Skeletal muscle cell (primary cell): Measurements from ENCODE around the gene PTTG1IP.
A peak's percentile ranks its signal among the peaks of the same experiment; 100 is the strongest.
"Not testable (repeated sequence)": the region's sequence is repeated elsewhere in the genome, so short reads cannot be mapped to it uniquely, and the experiment has no call there.

Experiments
- DNase-seq: peaks from one replicate; pipeline ENCODE4 v3.0.0-alpha.2; 2010; ENCODE audit warnings: low read depth
- H3K4me3 ChIP-seq: 2 replicates; pipeline ENCODE4 v1.5.1; 2011; ENCODE audit warnings: low read depth, mild to moderate bottlenecking, control low read depth, low read length, moderate library complexity

PTTG1IP gene

GRCh38 chr21:44873356-44874239 lies at the start of gene PTTG1IP:
TSS of gene PTTG1IP (minus strand) at chr21:44873690. CDS start at chr21:44873616, 74 bp downstream.
- peak within 1 kb of the TSS; percentile 83 for H3K4me3 ChIP-seq

DNA sequence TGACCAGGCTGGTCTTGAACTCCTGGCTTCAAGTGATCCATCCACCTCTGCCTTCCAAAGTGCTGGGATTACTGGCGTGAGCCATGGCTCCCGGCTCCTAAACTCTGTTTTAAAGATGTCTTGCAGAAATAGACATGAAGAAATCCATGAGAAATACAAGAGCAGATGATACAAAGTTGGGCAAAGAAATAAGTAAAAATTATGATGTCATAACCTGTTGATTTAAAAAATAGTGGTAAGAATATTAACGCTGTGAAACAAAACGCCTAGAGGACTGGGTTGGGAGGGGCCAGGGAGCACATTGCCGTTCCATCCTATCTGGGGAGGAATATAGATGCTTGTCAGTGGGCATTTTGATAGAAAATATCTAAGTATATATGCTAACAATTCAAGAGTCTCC lies 48.4 kb upstream of the PTTG1IP start:
- no peak for DNase-seq
- no peak overlapping the region for H3K4me3 ChIP-seq

More at GRCh38 chr21:44873356-44874239, at the start of gene PTTG1IP:
- DNase-seq = peak; percentile 87

- no peak for DNase-seq
- no peak within 1 kb of the TSS for H3K4me3 ChIP-seq
Observed at GRCh38 chr21:44920694-44921604, 47.5 kb upstream of the PTTG1IP start, which contains the start of gene ITGB2. TSS of gene ITGB2 (minus strand) at chr21:44920899. CDS start at chr21:44910782, 10,117 bp downstream.

DNA sequence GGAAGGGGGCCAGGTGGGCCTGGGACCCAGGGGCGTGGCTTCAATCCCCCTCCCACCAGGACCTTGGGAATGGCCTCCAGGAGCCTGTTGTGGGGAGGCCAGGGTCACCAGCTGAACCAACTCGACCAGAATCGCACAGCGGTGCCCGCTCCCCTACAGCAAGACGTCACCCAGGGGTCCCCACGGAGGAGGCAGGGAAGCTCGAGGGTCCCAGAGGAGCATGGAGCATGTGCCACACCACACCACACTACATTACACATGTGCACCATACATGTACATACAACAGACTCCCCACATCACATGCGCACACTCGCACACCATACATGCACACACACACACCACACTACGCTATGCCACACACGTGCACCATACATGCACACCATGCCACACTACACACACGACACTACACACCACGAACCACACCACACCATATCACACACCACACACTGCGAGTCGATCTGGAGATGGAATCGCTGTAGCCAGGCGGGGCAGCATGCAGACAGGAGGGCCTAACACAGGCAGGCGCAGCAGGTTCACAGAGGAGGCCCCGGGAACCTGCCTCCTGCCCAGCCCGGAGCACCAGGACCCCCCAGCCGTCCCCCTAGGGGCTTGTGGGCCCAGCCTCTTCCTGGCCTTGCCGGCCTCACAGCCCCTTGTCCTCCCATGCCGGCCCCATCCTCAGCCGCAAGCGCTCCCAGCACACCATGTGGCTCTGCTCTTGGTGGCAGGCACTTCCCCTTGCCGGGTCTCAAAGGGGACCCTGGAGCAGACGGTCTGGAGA lies 46.6 kb upstream of the PTTG1IP start:
- H3K4me3 ChIP-seq = no peak overlapping the region
- no peak for DNase-seq

DNA sequence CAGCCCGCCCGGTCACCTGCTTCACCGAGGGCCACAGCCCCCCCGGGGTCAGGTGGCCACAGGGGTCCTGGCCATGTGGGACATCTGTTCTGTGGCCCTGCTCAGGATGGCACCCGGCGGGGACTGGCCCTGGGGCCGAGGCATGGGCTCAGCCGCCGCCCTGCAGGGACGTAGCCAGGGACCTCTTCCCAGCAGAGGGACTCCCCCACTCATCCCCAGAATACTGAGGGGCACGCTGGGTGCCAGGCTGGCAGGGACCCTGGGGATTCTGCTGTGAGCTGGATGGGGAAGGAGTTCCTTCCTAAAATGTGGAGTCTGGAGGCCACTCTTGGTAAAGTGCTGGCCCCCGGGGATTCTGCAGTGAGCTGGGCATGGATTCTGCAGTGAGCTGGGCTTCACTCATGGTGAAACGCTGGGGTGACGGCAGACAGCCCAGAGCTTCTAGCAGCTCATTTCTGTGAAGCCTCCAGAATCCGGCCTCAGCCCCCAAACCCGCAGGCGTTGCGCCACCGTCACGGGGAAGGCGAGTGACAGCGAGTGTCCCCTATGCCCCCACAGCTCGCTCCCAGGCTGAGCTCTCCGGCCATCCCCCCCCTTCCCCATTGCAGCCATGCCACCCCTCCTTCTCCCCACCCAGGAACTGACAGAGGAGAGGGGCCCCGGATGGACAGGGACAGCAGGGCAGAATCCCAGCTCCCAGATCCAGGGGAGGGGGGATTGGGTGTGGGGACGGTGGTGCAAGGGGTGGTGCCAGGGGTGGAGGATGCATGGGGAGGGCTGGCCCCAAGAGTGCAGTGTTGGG lies 45.8 kb upstream of the PTTG1IP start:
- DNase-seq = no peak
- H3K4me3 ChIP-seq = no peak overlapping the region

DNA sequence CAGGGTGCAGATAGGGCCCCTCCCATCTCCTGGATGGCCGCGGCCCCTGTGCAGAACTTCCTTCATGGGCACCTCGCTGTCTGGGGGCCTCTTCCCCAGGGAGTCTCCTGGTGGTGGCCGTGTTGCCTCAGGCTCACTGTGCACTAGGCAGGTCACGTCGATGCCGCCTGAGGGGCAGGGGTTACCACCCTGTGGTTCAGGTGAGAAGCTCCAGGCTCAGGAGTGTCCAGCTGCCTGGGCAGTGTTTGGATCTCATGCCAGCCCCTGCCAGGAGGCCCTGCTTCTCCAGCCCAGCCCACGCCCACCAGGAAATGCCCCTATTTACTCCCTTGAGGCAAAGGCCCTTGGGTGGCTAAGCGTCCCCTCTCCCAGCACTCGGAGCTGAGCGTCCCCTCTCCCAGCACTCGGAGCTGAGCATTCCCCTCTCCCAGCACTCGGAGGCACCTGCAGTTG lies 45.1 kb upstream of the PTTG1IP start:
- no peak for DNase-seq
- no peak overlapping the region for H3K4me3 ChIP-seq

DNA sequence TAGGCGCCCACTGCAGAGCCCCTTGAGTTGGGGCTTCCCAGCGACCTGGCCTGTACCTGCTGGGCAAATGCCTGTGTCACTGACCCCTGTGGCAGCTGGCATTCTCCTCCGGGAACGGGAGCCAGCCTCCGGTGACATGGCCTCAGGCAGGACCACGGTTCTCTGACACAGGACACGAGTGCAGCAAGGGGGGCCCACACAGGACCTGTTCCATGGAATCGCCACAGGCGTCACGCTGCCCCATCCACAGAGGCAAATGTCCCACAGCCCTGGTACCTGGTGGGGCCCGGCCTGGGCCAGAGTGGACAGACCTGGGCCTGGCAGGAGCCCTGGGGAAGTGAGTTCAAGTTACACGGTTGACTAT lies 44.6 kb upstream of the PTTG1IP start:
- H3K4me3 ChIP-seq = no peak overlapping the region
- DNase-seq = no peak

- no peak overlapping the region for H3K4me3 ChIP-seq
Observed at GRCh38 chr21:44917446-44918106, 44.1 kb upstream of the PTTG1IP start.

GRCh38 chr21:44916965-44917364 lies 43.5 kb upstream of the PTTG1IP start:
- H3K4me3 ChIP-seq = no peak overlapping the region
- no peak for DNase-seq

More at GRCh38 chr21:44917446-44918106, 44.1 kb upstream of the PTTG1IP start:
- DNase-seq = no peak

GRCh38 chr21:44914176-44914874 lies 40.8 kb upstream of the PTTG1IP start:
- H3K4me3 ChIP-seq = no peak overlapping the region
- no peak for DNase-seq

GRCh38 chr21:44913425-44914175 lies 40.1 kb upstream of the PTTG1IP start:
- DNase-seq = no peak

DNA sequence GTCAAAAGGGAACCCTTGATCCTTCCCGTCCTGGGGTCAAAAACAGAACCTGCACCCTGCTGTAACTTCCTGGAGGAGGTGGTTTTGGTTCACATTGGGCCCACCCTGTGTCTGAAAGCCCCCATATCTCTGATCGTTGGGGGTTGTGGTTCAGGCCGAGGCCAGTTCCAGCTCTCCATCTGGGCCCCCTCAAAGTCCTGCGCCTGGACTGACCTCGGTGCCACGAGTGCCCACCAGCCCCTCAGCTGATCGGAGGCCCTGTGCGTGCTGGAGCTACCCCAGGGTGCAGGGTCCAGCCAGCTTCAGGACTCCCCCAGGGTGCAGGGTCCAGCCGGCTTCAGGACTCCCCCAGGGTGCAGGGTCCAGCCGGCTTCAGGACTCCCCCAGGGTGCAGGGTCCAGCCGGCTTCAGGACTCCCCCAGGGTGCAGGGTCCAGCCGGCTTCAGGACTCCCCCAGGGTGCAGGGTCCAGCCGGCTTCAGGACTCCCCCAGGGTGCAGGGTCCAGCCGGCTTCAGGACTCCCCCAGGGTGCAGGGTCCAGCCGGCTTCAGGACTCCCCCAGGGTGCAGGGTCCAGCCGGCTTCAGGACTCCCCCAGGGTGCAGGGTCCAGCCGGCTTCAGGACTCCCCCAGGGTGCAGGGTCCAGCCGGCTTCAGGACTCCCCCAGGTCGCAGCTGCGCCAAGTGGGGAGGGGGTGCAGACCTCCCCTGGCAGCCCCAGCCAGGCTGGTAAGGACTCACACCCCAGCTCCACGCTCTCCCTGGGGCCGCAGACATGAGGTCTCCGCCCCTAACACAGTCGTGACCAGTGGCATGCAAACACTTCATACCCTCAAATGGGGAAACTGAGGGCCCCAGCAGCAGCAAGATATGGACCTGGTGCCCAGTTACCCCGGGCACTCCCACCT lies 39.3 kb upstream of the PTTG1IP start:
- not testable (repeated sequence) for DNase-seq, H3K4me3 ChIP-seq

More at GRCh38 chr21:44913425-44914175, 40.1 kb upstream of the PTTG1IP start:
- no peak overlapping the region for H3K4me3 ChIP-seq

DNA sequence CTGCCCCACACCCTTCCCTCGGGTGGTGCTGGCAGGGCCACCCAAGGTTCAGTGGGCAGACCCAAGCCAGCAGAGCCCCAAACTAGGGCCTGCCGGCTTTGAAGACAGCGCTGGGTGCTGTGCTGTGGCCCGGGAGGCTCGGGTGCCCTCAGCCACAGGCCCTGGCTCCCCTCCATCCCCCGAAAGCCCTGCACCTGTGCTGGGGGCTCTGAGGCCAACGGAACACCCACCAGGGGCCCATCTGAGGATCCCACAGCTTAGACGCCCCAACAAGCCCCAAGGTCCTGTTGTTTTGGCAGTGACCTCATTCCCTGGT lies 38.6 kb upstream of the PTTG1IP start:
- no peak overlapping the region for H3K4me3 ChIP-seq
- DNase-seq = no peak

DNA sequence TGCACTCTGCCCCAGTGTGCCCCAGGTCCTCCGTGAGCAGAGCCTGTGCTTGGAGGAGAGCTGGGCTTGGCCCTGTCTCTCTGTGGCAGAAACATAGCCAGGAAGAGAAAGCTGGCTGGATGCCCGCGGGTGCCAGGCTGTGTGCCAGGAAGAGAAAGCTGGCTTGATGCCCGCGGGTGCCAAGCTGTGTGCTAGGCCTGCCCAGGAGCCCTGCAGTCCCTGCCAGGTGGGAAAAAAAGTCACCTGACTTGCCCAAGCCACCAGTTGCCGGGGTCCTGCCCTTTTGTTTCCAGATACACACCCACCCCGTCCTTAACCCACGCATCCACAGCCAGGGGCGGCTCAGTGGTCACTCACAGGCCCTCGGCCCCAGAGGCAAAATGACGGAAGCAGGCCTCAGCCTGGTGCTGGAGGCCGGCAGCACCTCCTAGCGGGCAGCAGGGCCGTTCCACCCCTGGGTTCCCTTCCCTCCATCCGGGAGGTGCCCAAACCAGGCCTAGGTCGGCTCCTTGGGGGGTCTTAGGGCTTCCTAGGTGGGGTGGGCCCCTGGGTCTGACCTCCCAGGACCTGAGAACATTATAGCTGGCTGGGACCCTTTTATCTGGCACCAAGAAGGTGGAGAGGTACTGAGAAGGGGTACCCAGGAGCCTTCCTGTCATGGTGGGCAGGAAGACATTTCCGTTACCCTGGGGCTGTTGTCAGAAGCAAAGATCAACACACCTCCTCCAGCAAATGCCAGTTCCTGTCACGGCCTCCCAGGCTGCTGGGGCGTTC lies 38.1 kb upstream of the PTTG1IP start:
- H3K4me3 ChIP-seq = no peak overlapping the region
- DNase-seq = no peak

GRCh38 chr21:44911068-44911383 lies 37.5 kb upstream of the PTTG1IP start:
- no peak for DNase-seq
- H3K4me3 ChIP-seq = no peak overlapping the region
